ENCODE results near the gene SORD.
"Not testable (repeated sequence)": the region's sequence is repeated elsewhere in the genome, so short reads cannot be mapped to it uniquely, and the experiment has no call there.

Gene SORD

GRCh38 chr15:45052676-45053075 is 29.7 kb downstream of the SORD start:
- DNase-seq; intact Hi-C loops (cut with DNase I): not testable (repeated sequence)

DNA sequence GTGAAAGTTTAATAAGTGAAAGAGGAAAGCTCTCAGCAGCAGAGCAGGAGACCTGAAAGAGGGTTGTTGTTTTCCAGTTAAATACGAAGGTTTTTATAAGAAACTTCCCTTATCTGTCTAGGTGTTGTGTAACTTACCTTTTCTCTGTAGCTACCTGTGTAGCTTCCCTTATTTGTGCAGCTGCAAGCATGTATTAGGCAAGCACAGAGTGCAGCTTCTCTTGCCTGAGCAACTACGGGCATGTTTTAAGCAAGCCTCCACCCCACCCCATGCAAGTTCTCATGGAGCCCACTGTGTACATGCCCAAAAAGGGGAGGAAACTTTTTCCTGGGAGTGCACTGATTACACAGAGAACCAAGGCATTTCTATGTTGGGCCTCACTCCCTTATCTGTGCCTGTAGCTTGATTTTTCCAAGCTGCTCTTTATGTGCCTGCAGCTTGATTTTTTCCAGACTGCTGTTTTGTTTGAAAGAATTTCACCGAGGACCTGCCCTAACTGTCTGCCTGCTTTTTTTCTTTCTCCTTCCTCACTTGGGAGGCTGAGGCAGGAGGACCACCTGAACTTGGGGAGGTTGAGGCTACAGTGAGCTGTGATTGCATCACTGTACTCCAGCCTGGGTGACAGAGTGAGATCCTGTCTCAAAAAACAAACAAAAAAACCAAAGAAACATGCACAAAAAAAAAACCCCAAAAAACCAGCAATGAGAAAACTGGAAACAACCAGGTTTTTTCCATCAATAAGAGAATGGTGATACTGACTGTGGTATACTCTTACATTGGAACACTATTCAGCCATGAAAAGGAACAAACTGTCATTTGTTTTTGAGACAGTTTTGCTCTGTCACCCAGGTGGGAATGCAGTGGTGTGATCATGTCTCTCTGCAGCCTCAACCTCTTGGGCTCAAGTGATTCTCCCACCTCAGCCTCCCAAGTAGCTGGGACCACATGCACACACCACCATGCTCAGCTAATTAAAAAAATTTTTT is 36.0 kb downstream of the SORD start:
- intact Hi-C loops (cut with DNase I): not testable (repeated sequence)

GRCh38 chr15:45062301-45062700 is 39.3 kb downstream of the SORD start:
- intact Hi-C loops (cut with DNase I); DNase-seq: not testable (repeated sequence)

More for the DNA sequence above, 36.0 kb downstream of the SORD start:
- not testable (repeated sequence) for DNase-seq

GRCh38 chr15:45064386-45064785 is 41.4 kb downstream of the SORD start:
- no peak for DNase-seq
- intact Hi-C loops (cut with DNase I): no loop called here

- DNase-seq; intact Hi-C loops (cut with DNase I): not testable (repeated sequence)
Observed at GRCh38 chr15:45069942-45070360, 47.0 kb downstream of the SORD start.

- DNase-seq; intact Hi-C loops (cut with DNase I): not testable (repeated sequence)
Observed at GRCh38 chr15:45073602-45074001, 50.6 kb downstream of the SORD start.

- intact Hi-C loops (cut with DNase I); DNase-seq: not testable (repeated sequence)
Observed at GRCh38 chr15:45075440-45076320, 52.7 kb downstream of the SORD start.

- intact Hi-C loops (cut with DNase I); DNase-seq: not testable (repeated sequence)
Observed at GRCh38 chr15:45077391-45077790, 54.4 kb downstream of the SORD start.

DNA sequence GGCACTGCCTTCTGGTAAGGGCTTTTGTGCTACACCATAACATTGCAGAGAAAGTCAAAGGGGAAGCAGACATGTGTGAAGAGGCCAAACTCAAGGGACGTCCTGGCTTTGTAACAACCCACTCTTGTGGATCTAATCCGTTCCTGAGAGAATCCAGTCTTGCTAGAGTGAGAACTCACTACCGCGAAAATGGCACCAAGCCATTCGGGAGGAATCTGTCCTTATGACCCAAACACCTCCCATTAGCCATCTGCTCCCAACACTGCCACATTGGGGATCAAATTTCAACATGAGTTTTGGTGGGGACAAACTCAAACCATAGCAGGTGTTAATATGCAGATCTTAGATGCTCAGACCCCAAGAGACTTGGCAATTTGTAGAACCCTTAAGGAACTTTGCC is 56.2 kb downstream of the SORD start:
- intact Hi-C loops (cut with DNase I); DNase-seq: not testable (repeated sequence)

GRCh38 chr15:45079628-45080246 is 56.7 kb downstream of the SORD start:
- intact Hi-C loops (cut with DNase I); DNase-seq: not testable (repeated sequence)

DNA sequence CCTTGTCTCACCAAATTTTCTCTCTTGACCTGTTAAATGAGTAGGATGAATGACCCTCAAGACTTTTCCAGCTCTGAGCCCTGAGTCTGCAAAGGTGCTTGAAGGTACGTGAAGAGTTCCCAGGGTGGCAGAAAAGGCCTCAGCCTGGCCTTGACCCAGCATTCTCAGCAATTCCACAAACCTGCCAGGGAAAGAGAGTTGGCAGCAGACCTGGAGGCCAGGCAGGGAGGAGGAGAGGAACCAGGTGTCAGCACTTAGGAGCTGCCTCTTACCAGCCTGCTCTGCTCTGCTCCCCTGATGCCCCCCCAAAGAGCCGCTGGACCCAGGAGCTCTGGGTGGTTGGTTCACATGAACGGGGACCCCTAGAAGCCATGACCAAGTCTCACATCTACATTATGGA is 57.6 kb downstream of the SORD start:
- intact Hi-C loops (cut with DNase I); DNase-seq: not testable (repeated sequence)

DNA sequence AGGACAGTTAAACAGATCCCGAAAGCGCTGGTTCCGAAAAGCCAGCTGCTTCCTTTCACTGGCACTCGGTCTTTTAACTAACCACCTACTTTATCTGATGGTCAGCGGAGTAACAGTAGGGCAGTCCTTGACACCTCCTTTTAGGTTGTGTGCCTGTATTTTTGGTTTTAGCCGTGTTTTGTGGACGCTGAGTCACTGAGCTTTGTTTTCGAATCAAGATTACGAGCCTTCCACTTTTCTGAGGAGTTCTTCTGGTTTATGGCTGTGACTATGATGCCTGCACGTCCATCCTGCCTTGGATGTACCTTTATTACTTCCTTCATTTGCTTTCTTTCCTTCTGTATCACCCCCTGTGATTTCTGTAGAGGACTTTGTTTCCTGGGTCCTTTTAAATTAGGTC is 59.4 kb downstream of the SORD start:
- intact Hi-C loops (cut with DNase I); DNase-seq: not testable (repeated sequence)

DNA sequence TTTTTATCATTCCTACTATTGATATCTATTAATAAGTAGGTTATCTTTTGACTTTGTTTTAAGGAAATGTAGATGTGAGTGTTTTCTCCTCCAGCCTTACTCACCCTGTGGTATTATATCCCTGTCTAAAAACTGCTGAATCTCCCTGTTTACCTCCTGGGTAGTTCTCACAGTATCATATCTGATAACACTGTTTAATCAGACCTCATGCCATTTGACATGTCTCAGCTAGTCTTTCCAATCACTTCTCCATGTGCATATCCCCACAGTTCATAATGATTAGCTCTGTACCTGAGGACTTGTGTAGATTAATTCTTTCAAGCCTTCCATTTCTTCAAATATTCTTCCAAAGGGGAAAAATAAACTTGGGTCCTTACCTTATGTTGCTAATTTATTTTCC is 60.2 kb downstream of the SORD start:
- intact Hi-C loops (cut with DNase I): no loop called here
- no peak for DNase-seq

GRCh38 chr15:45084163-45084562 is 61.2 kb downstream of the SORD start:
- intact Hi-C loops (cut with DNase I): no loop called here
- no peak for DNase-seq

GRCh38 chr15:45087513-45087912 is 64.5 kb downstream of the SORD start:
- intact Hi-C loops (cut with DNase I): no loop called here

GRCh38 chr15:45088801-45089711 is 66.1 kb downstream of the SORD start:
- intact Hi-C loops (cut with DNase I): no loop called here
- no peak for DNase-seq

More at GRCh38 chr15:45087513-45087912, 64.5 kb downstream of the SORD start:
- DNase-seq: no peak

GRCh38 chr15:45089712-45090373 is 66.8 kb downstream of the SORD start:
- intact Hi-C loops (cut with DNase I): no loop called here
- DNase-seq: no peak

GRCh38 chr15:45091161-45091560 is 68.2 kb downstream of the SORD start:
- DNase-seq: no peak
- intact Hi-C loops (cut with DNase I): no loop called here

DNA sequence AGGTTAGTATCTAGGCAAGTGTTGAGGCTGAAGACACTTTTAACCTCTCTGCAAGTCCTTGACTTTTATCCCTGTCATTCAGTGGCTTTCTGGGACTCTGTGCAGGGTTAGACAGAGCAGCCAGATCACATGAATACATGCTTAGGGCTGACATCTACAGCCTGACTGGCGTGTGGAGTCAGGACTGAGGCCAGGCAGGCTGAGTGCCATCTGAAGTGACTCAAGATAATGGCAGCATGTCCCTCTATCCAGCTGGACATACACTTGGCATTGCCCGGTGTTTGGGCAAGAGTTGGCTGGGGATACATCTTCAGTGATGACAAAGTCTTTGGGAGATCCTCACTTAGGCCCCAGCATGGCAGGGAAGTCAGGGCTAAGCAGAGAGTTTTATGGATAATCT is 68.6 kb downstream of the SORD start:
- intact Hi-C loops (cut with DNase I): no loop called here
- DNase-seq: no peak
